ENCODE data around the gene SLC9A9.
"Not testable (repeated sequence)": the region's sequence is repeated elsewhere in the genome, so short reads cannot be mapped to it uniquely, and the experiment has no call there.

DNA sequence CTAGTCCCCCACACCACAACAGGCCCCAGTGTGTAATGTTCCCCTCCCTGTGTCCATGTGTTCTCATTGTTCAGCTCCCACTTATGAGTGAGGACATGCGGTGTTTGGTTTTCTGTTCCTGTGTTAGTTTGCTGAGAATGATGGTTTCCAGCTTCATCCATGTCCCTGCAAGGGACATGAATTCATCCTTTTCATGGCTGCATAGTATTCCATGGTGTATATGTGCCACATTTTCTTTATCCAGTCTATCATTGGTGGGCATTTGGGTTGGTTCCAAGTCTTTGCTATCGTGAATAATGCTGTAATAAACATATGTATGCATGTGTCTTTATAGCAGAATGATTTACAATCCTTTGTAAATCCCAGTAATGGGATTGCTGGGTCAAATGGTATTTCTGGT is 152.9 kb downstream of the SLC9A9 start:
- TF ChIP-seq POLR2A (IDR thresholded peaks at IDR 0.05), result not testable (repeated sequence)
- TF ChIP-seq, protein P1, sequence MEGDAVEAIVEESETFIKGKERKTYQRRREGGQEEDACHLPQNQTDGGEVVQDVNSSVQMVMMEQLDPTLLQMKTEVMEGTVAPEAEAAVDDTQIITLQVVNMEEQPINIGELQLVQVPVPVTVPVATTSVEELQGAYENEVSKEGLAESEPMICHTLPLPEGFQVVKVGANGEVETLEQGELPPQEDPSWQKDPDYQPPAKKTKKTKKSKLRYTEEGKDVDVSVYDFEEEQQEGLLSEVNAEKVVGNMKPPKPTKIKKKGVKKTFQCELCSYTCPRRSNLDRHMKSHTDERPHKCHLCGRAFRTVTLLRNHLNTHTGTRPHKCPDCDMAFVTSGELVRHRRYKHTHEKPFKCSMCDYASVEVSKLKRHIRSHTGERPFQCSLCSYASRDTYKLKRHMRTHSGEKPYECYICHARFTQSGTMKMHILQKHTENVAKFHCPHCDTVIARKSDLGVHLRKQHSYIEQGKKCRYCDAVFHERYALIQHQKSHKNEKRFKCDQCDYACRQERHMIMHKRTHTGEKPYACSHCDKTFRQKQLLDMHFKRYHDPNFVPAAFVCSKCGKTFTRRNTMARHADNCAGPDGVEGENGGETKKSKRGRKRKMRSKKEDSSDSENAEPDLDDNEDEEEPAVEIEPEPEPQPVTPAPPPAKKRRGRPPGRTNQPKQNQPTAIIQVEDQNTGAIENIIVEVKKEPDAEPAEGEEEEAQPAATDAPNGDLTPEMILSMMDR (IDR thresholded peaks at IDR 0.05), result not testable (repeated sequence)

All from prostate gland (tissue), 2 donors.